Gastrocnemius medialis (tissue), 4 donors: ENCODE results near the gene DZIP1. TPM values are rescaled to one million over a fixed set of nuclear protein-coding genes. Genes with fewer than 3 reads are reported as not detected.

Experiments used
- ATAC-seq, 2 donors: fragments of 150-250 bp; one replicate each; pipeline ENCODE4 v1.9.1; 2016
- DNase-seq, 2 donors: peaks; one replicate each; pipeline ENCODE4 v3.0.0-alpha.2; 2019
- H3K27ac ChIP-seq, 4 donors: fragments of 200-600 bp; sonication (generic); 1 replicate in 1 of 4; 2 replicates in 3 of 4; pipeline ENCODE4 v1.5.1; 2016 to 2018; ENCODE audit warnings: mild to moderate bottlenecking in 2 of 4, moderate library complexity in 1 of 4
- H3K27me3 ChIP-seq, 3 donors: fragments of 200-600 bp; sonication (generic) in 2 of 3; 1 replicate in 1 of 3; 2 replicates in 2 of 3; pipeline versions ENCODE4 v1.5.1 to v1.6.0; 2016 to 2019; ENCODE audit warnings: mild to moderate bottlenecking in 1 of 3, moderate library complexity in 1 of 3
- H3K36me3 ChIP-seq, 2 donors: fragments of 200-600 bp; sonication (generic) in 1 of 2; one replicate each; pipeline ENCODE4 v1.5.1; 2017 to 2018
- H3K4me1 ChIP-seq, 2 donors: fragments of 200-600 bp; sonication (generic) in 1 of 2; one replicate each; pipeline ENCODE4 v1.5.1; 2016 to 2017; ENCODE audit warnings: mild to moderate bottlenecking in 2 of 2
- H3K4me3 ChIP-seq, 4 donors: fragments of 200-600 bp; sonication (generic) in 3 of 4; 1 replicate in 1 of 4; 2 replicates in 3 of 4; pipeline ENCODE4 v1.5.1; 2016 to 2019; ENCODE audit warnings: mild to moderate bottlenecking in 2 of 4
- H3K9me3 ChIP-seq, 3 donors: fragments of 200-600 bp; sonication (generic) in 2 of 3; 1 replicate in 1 of 3; 2 replicates in 2 of 3; pipeline ENCODE4 v1.5.1; 2016 to 2019
- CTCF ChIP-seq, 5 experiments: fragments of 450-650 bp in 3 of 5; fragments of 200-600 bp in 2 of 5; sonication (generic) in 2 of 5; IDR thresholded peaks in 4 of 5; conservative IDR thresholded peaks in 1 of 5; 1 replicate in 4 of 5; 2 replicates in 1 of 5; pipeline ENCODE4 v1.5.1; 2016 to 2019; ENCODE audit warnings: antibody characterized with exemption in 5 of 5, mild to moderate bottlenecking in 3 of 5, moderate library complexity in 3 of 5
- POLR2A ChIP-seq, 2 donors: fragments of 450-650 bp; IDR thresholded peaks; one replicate each; pipeline ENCODE4 v1.6.1; 2017; ENCODE audit warnings: antibody characterized with exemption in 2 of 2, mild to moderate bottlenecking in 2 of 2, moderate library complexity in 2 of 2
- in situ Hi-C, 4 donors: fragments of 200-750 bp; cut with MboI; loops; one replicate each; pipeline versions ENCODE4 v1.15.0 to v1.8.0; 2017; ENCODE audit warnings: low sequenced_read_pairs in 4 of 4
- intact Hi-C: fragments of 100-400 bp; cut with DNase I; formaldehyde crosslinking; loops from one replicate; pipeline ENCODE4 v1.15.1; 2023; ENCODE audit warnings: low total_unique reads
- total RNA-seq, 4 donors: library from RNA; depleted of rRNA; stranded (reverse); fragments of >200 nt; gene quantifications; one replicate each; pipeline versions ENCODE4 v1.1.0 to v1.2.3, GENCODE V29; 2016

DZIP1 gene
- total RNA-seq, 4 donors from 2014 or later, result 0.22 to 5.6 (median 2.2) TPM

- H3K36me3 ChIP-seq, result no peaks in the 10 kb centered on the region
- ATAC-seq (no peak), DNase-seq (no peak)
- no peaks in the 10 kb centered on the region for H3K9me3 ChIP-seq
- H3K4me3 ChIP-seq, result no peak overlapping the region
- TF ChIP-seq POLR2A (IDR thresholded peaks at IDR 0.05), result no peak
- no peak for TF ChIP-seq CTCF (IDR thresholded peaks at IDR 0.05 in 4 of 5, conservative IDR thresholded peaks at IDR 0.05 in 1 of 5)
- H3K27me3 ChIP-seq, result peaks cover 0 to 8% (median 6%) of the 10 kb centered on the region in 3 donors
- H3K4me1 ChIP-seq, result no peaks in the 10 kb centered on the region
- in situ Hi-C loops, result no loop called here
- H3K27ac ChIP-seq, result no peak overlapping the region
- intact Hi-C loops, result no loop called here
Observed at GRCh38 chr13:95559100-95559499, 85.4 kb downstream of the DZIP1 start.

GRCh38 chr13:95557013-95557412 lies 87.5 kb downstream of the DZIP1 start:
- peaks cover 21 to 27% (median 25%) of the 10 kb centered on the region in 3 donors for H3K27me3 ChIP-seq
- H3K36me3 ChIP-seq, result no peaks in the 10 kb centered on the region
- no peak overlapping the region for H3K27ac ChIP-seq
- ATAC-seq, result no peak
- TF ChIP-seq CTCF (IDR thresholded peaks at IDR 0.05 in 4 of 5, conservative IDR thresholded peaks at IDR 0.05 in 1 of 5) (no peak), POLR2A (IDR thresholded peaks at IDR 0.05) (no peak)
- H3K4me3 ChIP-seq, result no peak overlapping the region
- intact Hi-C loops, result no loop called here
- no peak for DNase-seq
- H3K4me1 ChIP-seq, result no peaks in the 10 kb centered on the region
- in situ Hi-C loops, result no loop called here
- no peaks in the 10 kb centered on the region for H3K9me3 ChIP-seq

GRCh38 chr13:95553581-95554385 lies 90.7 kb downstream of the DZIP1 start:
- in situ Hi-C loops (no loop called here), intact Hi-C loops (no loop called here)
- no peaks in the 10 kb centered on the region for H3K36me3 ChIP-seq
- H3K9me3 ChIP-seq, result no peaks in the 10 kb centered on the region
- DNase-seq (no peak), ATAC-seq (no peak)
- H3K4me1 ChIP-seq, result no peaks in the 10 kb centered on the region
- peak overlapping the region in 1 of 4 donors; percentile 1 for H3K4me3 ChIP-seq
- no peak overlapping the region for H3K27ac ChIP-seq
- TF ChIP-seq POLR2A (IDR thresholded peaks at IDR 0.05) (no peak), CTCF (IDR thresholded peaks at IDR 0.05 in 4 of 5, conservative IDR thresholded peaks at IDR 0.05 in 1 of 5) (no peak)
- peaks cover 27 to 37% (median 29%) of the 10 kb centered on the region in 3 donors for H3K27me3 ChIP-seq

GRCh38 chr13:95552539-95553441 lies 91.7 kb downstream of the DZIP1 start, which contains the start of gene CLDN10:
CLDN10 (plus strand) TSS chr13:95552720; CDS start chr13:95552754, 34 bp downstream.
- Histone ChIP-seq H3K36me3 (no peaks in the 10 kb centered on the region), H3K27ac (no peak within 1 kb of the TSS), H3K4me1 (no peaks in the 10 kb centered on the region), H3K4me3 (peak within 1 kb of the TSS in 1 of 4 donors; percentile 1), H3K27me3 (peaks cover 27 to 35% (median 29%) of the 10 kb centered on the region in 3 donors), H3K9me3 (no peaks in the 10 kb centered on the region)
- DNase-seq, result no peak
- ATAC-seq, result no peak
- intact Hi-C loops (no loop called here), in situ Hi-C loops (no loop called here)
- TF ChIP-seq CTCF (IDR thresholded peaks at IDR 0.05 in 4 of 5, conservative IDR thresholded peaks at IDR 0.05 in 1 of 5), result no peak
- no peak for TF ChIP-seq POLR2A (IDR thresholded peaks at IDR 0.05)
